CD14-positive monocyte (primary cell): Measurements from ENCODE around the gene EXOC8. TPM values are rescaled to one million over a fixed set of nuclear protein-coding genes. Genes with fewer than 3 reads are reported as not detected.

Source experiments
- DNase-seq, 3 donors: peaks; one replicate each; pipeline ENCODE4 v3.0.0-alpha.2; 2011 to 2022
- H2AFZ ChIP-seq: 2 replicates; pipeline ENCODE4 v1.6.0; 2012; ENCODE audit warnings: mild to moderate bottlenecking, low read depth, low read length, inconsistent platforms; ENCODE audit not compliant: insufficient read depth, poor library complexity, severe bottlenecking
- H3K27ac ChIP-seq, 2 donors: 1 replicate in 1 of 2; 2 replicates in 1 of 2; pipeline ENCODE4 v1.5.1; 2012 to 2013; ENCODE audit warnings: low read length in 2 of 2, control low read depth in 1 of 2, inconsistent platforms in 1 of 2, low read depth in 1 of 2, mild to moderate bottlenecking in 1 of 2
- H3K27me3 ChIP-seq, 2 donors: one replicate each; pipeline versions ENCODE4 v1.6.0 to v1.6.1; 2011 to 2013; ENCODE audit warnings: low read length in 2 of 2; ENCODE audit not compliant: control insufficient read depth in 2 of 2, insufficient read depth in 2 of 2
- H3K36me3 ChIP-seq, 2 donors: replicated peaks in 1 of 2; 1 replicate in 1 of 2; 2 replicates in 1 of 2; pipeline versions ENCODE4 v1.5.1 to v1.6.1; 2012 to 2013; ENCODE audit warnings: low read length in 2 of 2, control low read depth in 1 of 2, inconsistent platforms in 1 of 2, mild to moderate bottlenecking in 1 of 2; ENCODE audit not compliant: insufficient read depth in 2 of 2, control insufficient read depth in 1 of 2
- H3K4me1 ChIP-seq, 2 donors: 1 replicate in 1 of 2; 2 replicates in 1 of 2; pipeline versions ENCODE4 v1.5.1 to v1.6.1; 2012 to 2013; ENCODE audit warnings: low read length in 2 of 2, control low read depth in 1 of 2, inconsistent platforms in 1 of 2, mild to moderate bottlenecking in 1 of 2, moderate library complexity in 1 of 2; ENCODE audit not compliant: insufficient read depth in 2 of 2, control insufficient read depth in 1 of 2
- H3K4me2 ChIP-seq: replicated peaks from 2 replicates; pipeline ENCODE3; 2012; ENCODE audit warnings: low read length, moderate library complexity, mild to moderate bottlenecking; ENCODE audit not compliant: poor library complexity, severe bottlenecking; ENCODE audit errors: extremely low read depth
- H3K4me3 ChIP-seq, 3 experiments: fragments of 200-600 bp in 1 of 3; sonication (generic) in 1 of 3; replicated peaks in 1 of 3; 1 replicate in 2 of 3; 2 replicates in 1 of 3; pipeline ENCODE4 v1.5.1; 2011 to 2013; ENCODE audit warnings: low read length in 3 of 3, mild to moderate bottlenecking in 3 of 3, control low read depth in 2 of 3, low read depth in 2 of 3, inconsistent platforms in 1 of 3, moderate library complexity in 1 of 3
- H3K79me2 ChIP-seq: 2 replicates; pipeline ENCODE4 v1.6.0; 2012; ENCODE audit warnings: mild to moderate bottlenecking, control low read depth, inconsistent platforms, low read length, moderate library complexity; ENCODE audit not compliant: insufficient read depth
- H3K9ac ChIP-seq: 2 replicates; pipeline ENCODE4 v1.6.0; 2017; ENCODE audit warnings: low read length, mild to moderate bottlenecking; ENCODE audit not compliant: insufficient read depth, poor library complexity, severe bottlenecking
- H3K9me3 ChIP-seq, 2 donors: replicated peaks in 1 of 2; 1 replicate in 1 of 2; 2 replicates in 1 of 2; pipeline versions ENCODE4 v1.5.1 to v1.6.1; 2012 to 2013; ENCODE audit warnings: low read length in 2 of 2, control low read depth in 1 of 2; ENCODE audit not compliant: control insufficient read depth in 1 of 2, insufficient read depth in 1 of 2
- H4K20me1 ChIP-seq: 2 replicates; pipeline ENCODE4 v1.6.0; 2012; ENCODE audit warnings: mild to moderate bottlenecking, low read length, control low read depth, moderate library complexity; ENCODE audit not compliant: insufficient read depth
- H3K27ac Mint-ChIP-seq, 7 donors: one replicate each; pipeline ENCODE4 v1.8.0; 2020; ENCODE audit warnings: mild to moderate bottlenecking in 7 of 7, mixed read lengths in 7 of 7, moderate library complexity in 6 of 7, inconsistent platforms in 2 of 7
- H3K27me3 Mint-ChIP-seq, 3 donors: one replicate each; pipeline ENCODE4 v1.8.0; 2021 to 2022; ENCODE audit warnings: low read depth in 3 of 3, mild to moderate bottlenecking in 3 of 3, mixed read lengths in 3 of 3, moderate library complexity in 3 of 3, inconsistent platforms in 1 of 3
- H3K36me3 Mint-ChIP-seq, 2 donors: one replicate each; pipeline ENCODE4 v1.8.0; 2020; ENCODE audit warnings: mixed read lengths in 2 of 2, inconsistent platforms in 1 of 2, mild to moderate bottlenecking in 1 of 2
- H3K4me1 Mint-ChIP-seq: one replicate; pipeline ENCODE4 v1.8.0; 2020; ENCODE audit warnings: mild to moderate bottlenecking, mixed read lengths
- H3K4me3 Mint-ChIP-seq, 2 donors: one replicate each; pipeline ENCODE4 v1.8.0; 2020; ENCODE audit warnings: mild to moderate bottlenecking in 2 of 2, mixed read lengths in 2 of 2, moderate library complexity in 1 of 2
- H3K9me3 Mint-ChIP-seq, 7 donors: one replicate each; pipeline ENCODE4 v1.8.0; 2020 to 2022; ENCODE audit warnings: mixed read lengths in 7 of 7, mild to moderate bottlenecking in 6 of 7, moderate library complexity in 6 of 7, inconsistent platforms in 2 of 7
- CTCF ChIP-seq: fragments of 200-600 bp; IDR thresholded peaks from one replicate; pipeline ENCODE4 v1.8.0; 2022; ENCODE audit warnings: antibody characterized with exemption, mild to moderate bottlenecking
- WGBS: methylation state at CpG from one replicate; pipeline ENCODE4 v1.1.5; 2013; ENCODE audit warnings: missing lambda C conversion rate; ENCODE audit not compliant: insufficient coverage; 5-methylcytosine and 5-hydroxymethylcytosine counted together
- intact Hi-C, 2 donors: fragments of 100-400 bp; cut with micrococcal nuclease; formaldehyde crosslinking; loops; one replicate each; pipeline versions ENCODE4 v1.15.0 to v1.15.1; 2023
- polyA plus RNA-seq, 3 donors: library from polyadenylated mRNA; depleted of rRNA in 1 of 3; unstranded in 2 of 3; stranded (reverse) in 1 of 3; fragments of 300-500 nt in 2 of 3; fragments of >200 nt in 1 of 3; fragmentation: Illumina TruSeq in 2 of 3; gene quantifications; 1 replicate in 2 of 3; 2 replicates in 1 of 3; pipeline ENCODE4 v1.2.3, GENCODE V29; 2012 to 2021

EXOC8 gene
- polyA plus RNA-seq, 3 donors, result 2.8 to 7.8 (median 3.1) TPM

- Mint-ChIP-seq H3K27me3 (no peaks in the 10 kb centered on the region), H3K9me3 (no peaks in the 10 kb centered on the region), H3K27ac (no peak overlapping the region), H3K4me1 (peaks cover 13% of the 10 kb centered on the region), H3K4me3 (no peak overlapping the region), H3K36me3 (peaks cover 33 to 35% of the 10 kb centered on the region in 2 donors)
- H2AFZ ChIP-seq, result no peak overlapping the region
- WGBS, result 100% methylated on average over 2 of the region's 10 CpGs
- no peak overlapping the region for H3K4me2 ChIP-seq
- H3K9ac ChIP-seq, result no peak overlapping the region
- H4K20me1 ChIP-seq, result peaks cover 18% of the 10 kb centered on the region
- no peak for TF ChIP-seq CTCF
- no peak overlapping the region for H3K4me3 ChIP-seq
- no peak overlapping the region for H3K27ac ChIP-seq
- H3K4me1 ChIP-seq, result peaks cover 0 to 14% of the 10 kb centered on the region in 2 donors
- intact Hi-C loops, result loop anchor here (5.0 kb wide), 1 partner anchor 235 kb away; no protein-coding TSS in a partner anchor
- no peaks in the 10 kb centered on the region for H3K79me2 ChIP-seq
- peaks cover 16 to 25% of the 10 kb centered on the region in 2 donors for H3K36me3 ChIP-seq
- H3K9me3 ChIP-seq, result no peaks in the 10 kb centered on the region
- no peak for DNase-seq
- H3K27me3 ChIP-seq, result no peaks in the 10 kb centered on the region
Measured at GRCh38 chr1:231357187-231357772, 19.6 kb upstream of the EXOC8 start.

GRCh38 chr1:231355171-231355570 lies 17.5 kb upstream of the EXOC8 start:
- Histone ChIP-seq H3K36me3 (peaks cover 33 to 34% of the 10 kb centered on the region in 2 donors), H3K9me3 (no peaks in the 10 kb centered on the region), H3K4me2 (no peak overlapping the region), H3K79me2 (no peaks in the 10 kb centered on the region), H4K20me1 (peaks cover 18% of the 10 kb centered on the region), H3K4me3 (no peak overlapping the region), H3K9ac (no peak overlapping the region), H2AFZ (no peak overlapping the region), H3K27ac (no peak overlapping the region), H3K27me3 (no peaks in the 10 kb centered on the region), H3K4me1 (peaks cover 0 to 14% of the 10 kb centered on the region in 2 donors)
- intact Hi-C loops, result loop anchor here (5.0 kb wide), 1 partner anchor 237 kb away; no protein-coding TSS in a partner anchor
- peaks cover 37 to 42% of the 10 kb centered on the region in 2 donors for H3K36me3 Mint-ChIP-seq
- WGBS, result 92% methylated on average over 3 of the region's 3 CpGs
- peaks cover 13% of the 10 kb centered on the region for H3K4me1 Mint-ChIP-seq
- no peak for TF ChIP-seq CTCF
- no peaks in the 10 kb centered on the region for H3K9me3 Mint-ChIP-seq
- no peak for DNase-seq
- H3K27ac Mint-ChIP-seq, result peak overlapping the region in 1 of 7 donors; percentile 11
- no peaks in the 10 kb centered on the region for H3K27me3 Mint-ChIP-seq
- H3K4me3 Mint-ChIP-seq, result no peak overlapping the region
